Stimulated activated CD4-positive, alpha-beta T cell treated with anti-CD3 and anti-CD28 coated beads, Interleukin-15, amount 100 ng/mL, for 48 hours (primary cell): ENCODE measurements around the gene PTPRN.

ENCODE experiments used
- DNase-seq, 2 donors: peaks; one replicate each; pipeline ENCODE4 v3.0.0-alpha.2; 2020; ENCODE audit warnings: low read depth in 2 of 2

PTPRN gene

DNA sequence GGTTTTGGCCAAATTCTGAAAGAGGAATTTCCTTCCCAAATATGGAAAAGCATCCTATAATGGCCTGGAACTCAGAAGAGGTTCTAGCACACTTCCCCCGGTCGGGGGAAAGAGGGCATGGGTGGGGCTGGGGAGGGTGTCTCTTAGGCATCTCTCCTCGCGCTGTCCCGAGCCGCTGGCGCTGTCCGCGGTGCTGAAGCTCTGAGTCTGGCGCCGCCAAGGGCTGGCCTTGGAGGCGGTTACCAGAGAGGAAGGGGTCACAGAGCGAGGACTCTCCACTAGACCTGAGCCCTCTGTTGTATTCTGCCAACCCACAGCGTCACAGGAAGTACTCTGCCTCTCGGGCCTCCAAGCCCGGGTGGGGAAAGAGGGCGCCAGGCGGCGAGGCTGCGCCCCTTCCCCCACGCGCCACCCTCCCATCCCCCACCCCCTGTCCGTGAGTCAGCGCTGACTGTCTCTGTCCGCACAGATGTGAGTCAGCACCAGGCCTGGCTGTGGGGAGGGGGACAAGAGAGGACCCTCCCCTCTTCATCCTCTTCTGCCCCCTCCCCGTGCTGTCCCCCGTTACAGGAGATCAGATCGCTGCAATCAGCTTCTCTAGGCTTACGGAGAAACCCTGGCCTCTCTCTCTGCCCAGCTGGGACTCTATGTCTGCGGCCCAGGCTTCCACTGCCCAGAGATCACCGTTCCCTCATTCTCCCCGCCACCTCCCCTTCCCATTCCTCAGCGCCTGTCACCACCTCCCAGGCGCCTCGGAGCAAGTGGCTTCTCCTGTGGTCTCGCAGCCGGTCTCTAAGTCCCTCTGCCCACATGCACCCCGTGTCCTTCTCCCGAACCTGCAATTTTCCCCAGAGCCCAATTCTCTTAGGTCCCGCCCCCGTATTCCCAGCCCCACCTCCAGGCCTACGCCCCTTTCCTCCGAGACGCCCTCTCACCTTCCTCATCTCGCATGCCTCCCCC, 779 bp downstream of the PTPRN start:
- DNase-seq, result peak in 1 of 2 donors; percentile 61

DNA sequence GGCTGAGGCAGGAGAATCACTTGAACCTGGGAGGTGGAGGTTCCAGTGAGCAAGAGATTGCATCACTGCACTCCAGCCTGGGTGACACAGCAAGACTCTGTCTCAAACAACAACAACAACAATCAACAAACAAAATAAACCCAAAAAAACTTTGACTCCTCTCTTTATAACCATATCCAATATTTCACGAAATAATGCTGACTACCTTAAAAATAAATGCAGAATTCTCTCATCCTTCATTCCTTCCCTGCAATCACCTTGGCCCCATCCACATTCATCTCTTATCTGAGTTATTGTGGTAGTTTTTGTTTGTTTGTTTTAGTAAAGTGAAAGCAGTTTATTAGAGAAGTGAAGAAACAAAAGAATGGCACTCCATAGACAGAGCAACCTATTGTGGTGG, 3.2 kb downstream of the PTPRN start:
- DNase-seq, result no peak

DNA sequence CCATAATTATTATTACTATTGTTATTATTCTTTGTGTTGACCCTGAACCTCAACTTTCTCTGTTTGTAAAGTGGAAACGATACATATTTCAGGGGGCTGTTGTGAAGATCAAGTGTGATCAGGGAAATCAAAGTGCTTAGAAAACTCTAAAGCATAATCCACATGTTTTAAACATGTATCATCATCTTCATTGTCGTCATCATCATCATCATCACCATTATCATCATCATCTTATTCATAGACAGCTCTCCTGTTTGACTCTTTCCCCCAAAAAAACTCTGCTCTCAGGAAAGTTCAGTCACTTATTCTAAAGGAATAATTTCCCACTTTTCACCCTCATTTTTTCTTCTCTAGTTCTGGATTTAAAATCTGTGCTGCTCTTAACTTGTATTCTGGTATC, 5.0 kb downstream of the PTPRN start:
- DNase-seq, result no peak

DNA sequence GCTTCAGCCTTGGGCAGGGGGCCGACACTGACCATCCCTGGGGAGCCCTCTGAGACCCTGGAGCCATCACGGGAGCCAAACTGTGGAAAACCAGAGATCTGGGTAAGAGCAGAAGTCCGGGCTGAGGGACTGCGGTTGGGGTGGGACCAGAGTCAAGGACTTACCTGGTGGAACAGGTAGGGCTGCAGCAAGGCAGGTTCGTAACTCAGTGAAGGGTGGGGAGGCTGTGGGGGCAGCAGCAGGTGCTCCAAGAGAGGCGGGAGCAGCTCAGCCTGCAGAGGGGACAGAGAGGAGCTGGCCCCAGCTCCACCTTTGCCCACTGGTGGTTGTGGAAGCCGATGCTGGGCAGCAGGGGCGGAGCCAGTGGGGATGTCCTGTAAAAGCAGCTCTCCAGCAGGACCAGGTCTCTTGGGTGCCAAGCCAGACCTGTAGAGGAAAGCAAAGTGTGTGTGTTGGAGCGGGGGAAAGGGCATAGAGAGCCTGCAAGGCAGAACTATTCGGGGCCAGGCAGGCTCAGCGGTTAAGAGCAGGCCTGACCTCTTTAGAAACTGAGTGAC, 6.7 kb downstream of the PTPRN start:
- no peak for DNase-seq

DNA sequence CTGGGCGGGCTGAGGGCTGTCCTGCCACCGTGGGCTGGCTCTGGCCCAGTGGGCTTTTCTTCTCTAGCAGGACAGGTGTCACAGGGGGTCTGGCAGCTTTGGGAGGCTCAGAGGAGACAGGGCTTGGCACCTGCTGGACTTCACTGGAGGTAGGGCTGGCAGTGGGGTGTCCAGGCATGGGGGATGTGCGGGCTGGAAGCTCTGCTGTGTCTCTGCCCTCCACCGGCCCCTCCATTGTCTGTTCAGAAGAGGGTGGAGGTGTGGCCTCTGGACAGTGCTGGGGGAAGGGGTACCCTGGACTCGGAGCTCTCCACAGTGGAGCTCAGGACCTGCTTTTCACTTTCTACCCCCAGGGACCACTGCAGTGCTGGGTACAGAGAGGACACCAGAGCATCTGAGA, 9.2 kb downstream of the PTPRN start:
- no peak for DNase-seq

DNA sequence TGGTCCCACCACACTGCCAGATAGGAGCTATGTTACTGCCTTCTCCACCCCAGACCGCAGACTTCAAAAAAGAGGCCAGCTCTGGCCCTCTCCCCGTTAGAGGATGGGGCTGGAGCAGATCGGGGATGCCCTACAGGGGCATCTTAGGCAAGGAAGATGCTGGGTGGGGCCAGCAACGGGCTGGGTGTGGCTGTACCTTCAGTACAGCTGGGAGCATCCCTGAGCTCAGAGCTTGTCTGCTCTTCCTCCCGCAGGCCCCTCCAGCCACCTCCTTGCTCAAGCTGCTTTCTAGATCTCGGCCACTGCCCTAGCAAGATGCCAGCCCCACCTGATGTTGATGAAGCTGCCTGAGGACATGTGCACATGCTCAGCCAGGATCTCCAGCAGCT, 9.8 kb downstream of the PTPRN start:
- no peak for DNase-seq

DNA sequence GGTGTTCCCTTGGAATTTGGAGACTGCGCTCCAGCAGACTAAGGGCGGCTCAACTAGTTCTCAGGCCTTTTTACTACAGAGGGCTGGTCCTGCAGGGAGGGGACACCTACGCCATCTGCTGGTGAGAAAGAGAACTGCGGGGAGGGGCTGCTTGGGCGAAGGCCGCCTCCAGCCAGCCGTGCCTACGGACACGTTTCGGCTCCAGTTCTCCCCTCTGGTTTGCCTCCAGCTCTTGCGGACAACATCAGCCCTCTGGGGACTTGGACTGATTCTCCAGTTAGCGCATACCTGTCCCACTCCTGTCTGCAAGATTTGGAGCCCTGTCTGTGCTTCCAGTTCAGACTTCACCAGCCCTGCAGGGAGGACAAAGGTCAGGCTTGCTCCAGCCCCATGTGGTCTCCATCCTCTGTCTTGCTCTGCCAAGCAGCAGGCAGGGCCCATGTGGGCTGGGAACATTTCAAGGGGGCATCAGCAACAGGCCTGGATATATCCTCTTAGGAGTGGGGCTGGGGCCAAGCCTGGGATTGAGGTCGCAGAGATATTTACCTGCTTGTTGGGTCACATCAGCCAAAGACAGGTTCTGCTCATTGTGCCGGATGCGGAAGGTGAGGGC, 10.3 kb downstream of the PTPRN start:
- peak; percentile 76 to 89 for DNase-seq

DNA sequence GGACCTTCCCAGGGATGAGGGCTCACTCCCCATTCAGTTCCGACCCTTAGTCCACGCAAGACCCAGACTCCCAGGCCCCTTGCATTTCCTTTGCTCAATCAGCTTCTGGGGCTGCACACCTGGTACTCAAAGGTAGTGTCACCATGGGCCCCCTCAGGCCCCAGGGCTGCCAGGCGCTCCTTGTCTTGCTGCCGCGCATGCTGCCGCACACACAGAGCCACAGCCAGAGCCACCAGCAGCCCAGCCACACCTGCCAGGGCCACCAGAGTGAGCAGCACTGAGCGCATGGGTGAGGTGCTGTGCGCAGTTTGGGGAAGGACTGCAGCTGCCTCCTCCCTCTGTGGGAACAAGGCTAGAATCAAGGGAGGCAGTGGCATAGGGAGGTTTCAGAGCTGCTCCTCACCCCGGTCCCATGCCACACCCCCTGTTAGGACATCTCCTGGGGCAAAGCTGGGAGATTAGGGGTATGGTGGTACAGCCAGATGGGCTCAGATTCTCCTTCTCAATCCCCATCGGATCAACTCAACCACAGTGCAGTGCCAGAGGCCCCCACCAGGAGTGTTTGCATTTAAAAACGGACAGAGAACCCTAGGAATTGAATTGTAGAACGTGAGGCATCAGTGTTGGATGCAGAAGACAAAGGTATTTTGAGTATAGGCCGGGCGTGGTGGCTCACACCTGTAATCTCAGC, 11.3 kb downstream of the PTPRN start:
- DNase-seq, result no peak

DNA sequence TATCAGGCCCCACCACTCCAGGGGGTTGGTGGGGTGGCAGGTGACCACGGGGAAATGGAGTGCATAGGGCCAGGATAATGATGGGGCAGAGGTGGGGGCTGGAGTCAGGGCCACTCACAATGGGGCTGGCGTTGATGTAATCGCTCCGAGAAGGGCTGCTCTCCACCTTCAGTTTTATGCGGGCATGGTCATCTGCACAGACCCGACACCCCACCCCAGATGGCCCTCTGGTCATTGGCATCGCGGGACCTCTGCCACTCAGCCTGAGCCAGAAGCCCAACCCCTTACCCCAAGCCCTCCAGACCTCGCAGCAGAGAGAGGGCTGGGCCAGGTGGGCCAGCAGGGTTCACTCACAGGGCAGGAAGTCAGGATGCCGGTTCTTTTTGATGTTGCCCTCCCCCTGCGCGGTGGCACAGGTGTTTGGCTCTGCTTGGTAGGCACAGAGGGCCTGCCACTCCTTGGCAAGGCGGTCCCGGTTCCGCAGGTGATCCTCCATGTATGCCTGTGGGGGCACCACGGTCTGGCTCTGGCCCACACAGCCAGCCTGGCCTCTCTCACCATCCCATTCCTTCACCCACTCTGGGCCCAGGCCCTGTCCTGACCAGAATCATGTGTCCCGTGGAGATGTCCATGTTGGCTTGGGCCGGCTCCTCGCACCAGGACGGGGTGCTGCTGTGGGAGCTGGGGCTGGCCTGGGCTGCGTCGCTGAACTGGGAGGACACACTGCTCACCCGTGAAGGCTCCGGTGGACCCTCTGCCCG, 12.4 kb downstream of the PTPRN start:
- DNase-seq, result no peak

DNA sequence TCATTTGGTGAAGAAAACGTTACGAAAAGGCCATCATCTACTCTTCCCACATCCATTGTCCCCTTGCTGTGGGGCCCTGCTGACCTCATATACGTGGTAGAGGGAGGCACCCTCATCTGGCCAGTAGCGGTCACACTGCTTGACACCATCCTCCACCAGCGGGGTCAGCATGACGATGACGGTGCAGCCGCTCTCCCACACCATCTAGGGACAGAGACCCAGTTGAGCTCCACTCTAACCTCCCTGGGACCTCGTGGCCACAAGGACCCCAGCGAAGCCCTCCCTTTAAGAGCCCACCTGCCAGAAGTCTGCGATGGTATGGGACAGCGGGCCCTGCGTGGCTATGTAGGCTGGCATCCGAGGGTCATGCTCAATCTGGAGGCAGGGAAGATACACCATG, 13.1 kb downstream of the PTPRN start:
- DNase-seq, result no peak

DNA sequence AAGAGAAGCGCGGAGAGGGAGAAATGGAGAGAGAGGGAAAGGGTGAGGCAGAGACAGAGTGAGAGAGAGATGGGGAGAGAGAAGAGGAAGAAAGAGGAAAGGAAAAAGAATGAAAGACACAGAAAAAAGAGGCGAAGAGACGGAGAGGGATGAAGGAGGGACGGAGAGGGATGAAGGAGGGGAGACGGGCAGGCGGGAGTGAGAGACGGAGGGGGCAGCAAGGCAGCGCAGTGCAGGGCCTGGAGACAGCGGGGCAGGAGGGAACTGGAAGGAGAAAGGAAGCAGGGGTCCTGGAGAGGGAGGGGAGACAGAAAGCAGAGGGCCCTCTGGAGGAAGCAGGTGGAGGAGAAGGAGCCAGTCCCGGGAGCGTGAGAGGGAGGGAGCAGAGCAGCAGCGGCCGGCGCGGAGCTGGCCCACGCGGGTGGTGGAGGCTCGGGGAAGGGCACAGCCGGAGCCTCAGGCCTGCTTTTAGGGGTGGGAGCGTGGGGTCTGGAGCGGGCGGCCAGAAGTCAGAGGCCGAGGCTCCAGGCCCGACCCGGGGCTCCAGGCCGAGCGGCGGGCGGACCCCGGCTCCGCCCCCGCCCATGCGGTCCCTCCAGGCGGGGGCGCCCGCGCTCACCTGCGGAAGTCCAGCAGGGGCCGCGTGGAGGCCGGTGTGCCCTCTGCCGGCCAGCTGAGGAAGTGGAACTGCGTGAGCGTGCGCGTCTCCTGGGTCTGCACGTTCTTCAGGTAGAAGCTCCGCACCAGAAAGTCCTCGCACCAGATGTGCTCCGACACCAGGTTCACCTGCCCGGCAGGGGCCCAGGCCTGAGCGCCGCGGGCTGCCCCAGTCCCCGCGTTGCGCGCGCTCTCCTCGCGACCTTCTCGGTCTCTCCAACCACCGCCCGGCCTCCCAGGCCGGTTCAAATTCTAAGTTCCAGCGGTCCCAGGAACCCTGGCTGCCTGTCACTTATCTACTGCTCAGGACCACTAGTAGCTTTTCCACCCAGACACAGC, 14.5 kb downstream of the PTPRN start:
- peak; percentile 79 to 85 for DNase-seq

DNA sequence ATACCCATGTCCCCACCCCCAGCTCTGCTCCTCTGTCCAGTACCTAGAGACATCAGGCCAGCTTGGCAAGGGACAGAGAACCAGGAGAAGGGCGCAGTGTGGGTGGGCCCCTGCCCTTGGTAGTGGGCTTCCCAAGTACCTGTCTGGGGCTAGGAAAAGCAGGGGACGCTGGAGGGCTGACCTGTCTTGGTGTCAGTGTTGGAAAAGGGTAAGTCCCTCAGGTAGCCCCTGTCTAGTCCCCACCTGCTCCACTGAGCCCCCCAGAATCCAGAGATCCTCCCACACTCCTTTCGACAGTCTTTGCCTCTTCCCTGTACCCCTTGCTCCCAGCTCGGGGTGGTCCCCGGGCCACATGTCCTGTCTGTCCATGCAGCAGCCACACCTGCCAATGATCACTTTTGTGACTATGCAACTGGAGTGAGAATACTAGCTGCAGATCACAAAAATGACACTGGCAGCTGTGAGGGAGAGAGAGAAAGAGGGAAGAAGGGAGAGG, 15.4 kb downstream of the PTPRN start:
- no peak for DNase-seq

DNA sequence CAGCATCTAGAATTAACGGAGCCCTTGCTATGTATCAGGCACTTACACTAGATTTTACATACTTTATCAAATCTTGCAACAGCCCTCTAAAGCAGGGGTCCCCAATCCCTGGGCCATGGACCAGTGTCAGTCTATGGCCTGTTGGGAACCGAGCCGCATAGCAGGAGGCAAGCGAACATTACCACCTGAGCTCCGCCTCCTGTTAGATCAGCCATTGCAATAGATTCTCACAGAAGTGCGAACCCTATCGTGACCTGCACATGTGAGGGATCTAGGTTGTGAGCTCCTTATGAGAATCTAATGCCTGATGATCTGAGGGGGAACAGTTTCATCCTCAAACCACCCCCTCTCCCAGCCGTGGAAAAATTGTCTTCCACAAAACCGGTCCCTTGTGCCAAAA, 16.6 kb downstream of the PTPRN start:
- DNase-seq, result no peak

DNA sequence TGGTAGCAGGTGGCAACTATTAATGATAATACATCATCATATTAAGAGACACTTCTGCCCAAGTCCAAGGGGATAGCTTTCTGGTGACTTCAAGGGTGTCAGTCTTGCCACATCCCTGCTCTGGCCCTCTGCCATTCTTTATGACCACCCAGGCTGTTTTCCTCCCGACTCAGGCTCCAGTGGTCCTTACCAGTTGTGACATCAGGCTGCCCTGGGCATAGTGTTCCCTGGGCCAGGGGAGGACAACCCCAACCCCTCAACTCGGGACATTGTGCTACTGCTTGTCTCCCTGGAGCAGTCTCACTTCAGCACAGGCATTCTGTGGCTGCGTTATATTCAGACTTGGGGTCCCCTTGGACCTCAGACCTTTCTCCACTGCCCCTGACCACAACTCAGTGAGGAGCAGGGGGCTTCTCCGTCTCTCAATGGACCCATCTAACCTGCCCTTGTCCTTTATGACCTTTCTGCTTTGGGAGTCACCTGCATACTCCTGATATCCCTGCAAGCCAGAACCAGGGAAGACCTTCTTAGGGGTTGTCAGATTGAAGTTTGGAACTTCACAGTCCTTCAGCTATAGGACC, 17.2 kb downstream of the PTPRN start:
- no peak for DNase-seq

DNA sequence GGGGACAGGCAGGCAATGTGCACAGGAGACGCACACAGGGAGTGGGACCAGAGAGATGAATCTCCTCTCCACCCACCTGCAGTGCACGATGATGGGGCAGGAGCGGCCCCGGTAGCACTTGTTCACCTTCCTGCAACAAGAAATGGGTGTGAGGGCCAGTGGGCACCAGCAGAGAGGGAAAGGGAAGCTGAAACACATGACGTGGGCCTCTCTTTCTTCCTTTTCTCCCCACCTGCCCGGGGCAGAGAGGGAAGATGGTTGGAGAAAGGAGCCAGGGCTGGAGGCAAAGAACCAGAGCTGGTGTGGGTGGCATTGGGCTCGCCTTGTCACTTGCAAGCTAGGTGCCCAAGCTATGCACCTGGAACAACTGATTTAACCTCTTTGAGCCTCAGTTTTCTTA, 17.8 kb downstream of the PTPRN start:
- DNase-seq, result no peak

DNA sequence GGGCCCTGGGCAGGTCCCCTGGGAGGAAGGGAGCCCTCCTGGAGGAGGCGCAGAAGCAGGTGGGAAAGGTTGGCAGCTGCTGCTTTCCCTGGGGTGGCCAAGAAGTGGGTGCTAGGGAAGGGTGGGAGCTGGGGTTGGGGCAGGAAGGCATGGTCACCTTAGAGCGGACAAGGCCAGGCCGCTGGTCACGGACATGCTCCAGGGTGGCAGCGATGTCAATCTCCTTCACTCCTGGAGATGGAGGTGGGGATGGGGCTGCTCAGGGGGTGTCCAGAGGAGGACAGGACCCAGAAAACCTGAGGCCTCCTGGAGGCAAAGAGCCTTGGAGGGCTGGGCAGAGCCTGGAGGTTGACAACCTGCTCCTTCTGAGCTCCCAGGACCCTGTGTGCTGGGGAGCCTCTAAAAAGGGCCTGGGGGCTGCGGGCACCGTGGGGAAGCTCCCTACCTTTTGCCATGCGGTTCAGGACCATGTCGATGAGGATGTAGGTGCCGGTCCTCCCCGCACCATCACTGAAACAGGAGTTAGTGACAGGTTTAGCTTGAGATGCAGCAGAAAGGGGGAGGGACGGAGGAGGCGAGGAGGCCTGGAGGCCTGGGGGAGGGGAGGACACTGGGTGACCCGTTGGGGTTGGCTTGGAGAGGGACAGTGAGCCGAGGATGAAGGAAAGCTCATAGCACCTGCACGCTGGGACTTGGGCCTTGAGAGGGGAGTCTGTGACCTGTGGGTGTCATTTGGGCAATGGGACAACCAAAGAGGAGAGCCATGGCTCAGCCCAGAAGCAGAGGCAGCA, 18.6 kb downstream of the PTPRN start:
- DNase-seq, result no peak

DNA sequence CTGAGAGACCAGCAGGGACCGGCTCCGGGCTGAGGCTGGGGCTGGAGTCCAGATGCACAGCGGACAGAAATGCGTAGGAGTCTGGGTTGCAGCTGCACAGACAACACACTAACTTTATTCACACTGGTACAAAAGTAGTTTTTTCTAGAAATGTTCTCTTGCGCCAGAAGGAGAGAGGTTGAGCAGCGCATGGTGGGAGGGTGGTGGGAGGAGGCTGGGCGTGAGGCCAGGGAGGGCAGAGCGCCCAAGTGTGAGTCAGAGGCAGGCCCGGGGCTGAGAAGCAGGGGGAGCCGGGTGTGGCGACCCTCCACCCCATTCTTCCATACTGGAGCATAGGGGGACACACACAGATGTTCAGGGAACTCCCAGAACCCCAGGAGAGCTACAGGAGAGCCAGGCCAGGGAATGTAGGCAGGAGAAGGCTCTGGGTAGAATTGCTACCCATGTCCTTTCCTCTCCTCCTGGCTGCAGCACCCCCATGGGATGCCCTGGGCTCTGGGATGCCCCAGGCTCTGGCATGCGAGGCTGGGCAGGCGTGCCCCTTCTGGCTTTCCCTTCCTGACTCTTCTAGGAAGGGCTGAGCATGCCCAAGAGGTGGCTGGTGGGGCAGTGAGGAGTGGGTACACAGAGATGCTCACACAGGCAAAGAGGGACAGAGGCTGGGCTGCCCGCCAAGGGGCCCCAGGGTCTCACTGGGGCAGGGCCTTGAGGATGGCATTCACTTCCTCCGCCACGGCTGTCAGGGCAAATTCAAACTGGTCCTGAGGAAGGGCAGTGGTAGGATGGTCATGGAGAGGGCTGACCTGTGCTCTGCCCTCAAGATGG, 19.5 kb downstream of the PTPRN start:
- no peak for DNase-seq

DNA sequence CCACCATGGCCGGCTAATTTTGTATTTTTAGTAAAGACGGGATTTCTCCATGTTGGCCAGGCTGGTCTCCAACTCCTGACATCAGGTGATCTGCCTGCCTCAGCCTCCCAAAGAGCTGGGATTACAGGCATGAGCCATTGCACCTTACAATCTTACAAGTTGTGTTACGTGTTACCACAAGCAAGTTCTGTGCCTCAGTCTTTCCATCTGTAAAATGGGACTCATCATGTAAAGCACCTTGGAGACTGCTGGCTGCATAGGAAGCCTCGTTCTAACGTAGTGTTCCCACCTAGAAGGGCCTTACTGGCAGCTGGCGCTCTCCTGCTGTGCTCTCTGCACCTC, 20.0 kb downstream of the PTPRN start:
- DNase-seq, result no peak
